DOHH2 (cell line): ENCODE measurements around the gene KLHL40.
A peak's percentile ranks its signal among the peaks of the same experiment; 100 is the strongest.

Experiments
- H3F3A ChIP-seq: fragments of 200-600 bp; sonication (generic), shearing (Covaris generic); 2 replicates; pipeline ENCODE4 v1.6.0; 2016; ENCODE audit warnings: antibody characterized with exemption, mild to moderate bottlenecking; ENCODE audit not compliant: control insufficient read depth, insufficient read depth
- H3K27ac ChIP-seq: fragments of 200-600 bp; sonication (generic); 2 replicates; pipeline ENCODE4 v1.5.1; 2014; ENCODE audit warnings: low read depth, mild to moderate bottlenecking, low read length, moderate library complexity
- H3K27me3 ChIP-seq: fragments of 200-600 bp; sonication (generic); 2 replicates; pipeline ENCODE4 v1.6.1; 2014; ENCODE audit warnings: mild to moderate bottlenecking, low read length, mixed read lengths; ENCODE audit not compliant: control insufficient read depth
- H3K36me3 ChIP-seq: fragments of 200-600 bp; sonication (generic); 2 replicates; pipeline ENCODE4 v1.6.1; 2014; ENCODE audit warnings: mild to moderate bottlenecking, low read length, moderate library complexity, mixed read lengths; ENCODE audit not compliant: control insufficient read depth
- H3K4me1 ChIP-seq: fragments of 200-600 bp; sonication (generic); 2 replicates; pipeline ENCODE4 v1.6.1; 2014; ENCODE audit warnings: mild to moderate bottlenecking, low read length, mixed read lengths; ENCODE audit not compliant: control insufficient read depth
- H3K4me2 ChIP-seq: fragments of 200-600 bp; sonication (generic); 2 replicates; pipeline ENCODE4 v1.6.0; 2014; ENCODE audit warnings: mild to moderate bottlenecking, low read length, moderate library complexity
- H3K4me3 ChIP-seq: fragments of 200-600 bp; sonication (generic); 2 replicates; pipeline ENCODE4 v1.5.1; 2014; ENCODE audit warnings: mild to moderate bottlenecking, low read length, mixed read lengths
- H3K79me2 ChIP-seq: fragments of 200-600 bp; sonication (generic); 2 replicates; pipeline ENCODE4 v1.6.1; 2014; ENCODE audit warnings: mild to moderate bottlenecking, low read length, mixed read lengths; ENCODE audit not compliant: control insufficient read depth
- H3K9me2 ChIP-seq: fragments of 200-600 bp; sonication (generic); replicated peaks from 2 replicates; pipeline ENCODE4 v1.6.1; 2014; ENCODE audit warnings: mild to moderate bottlenecking, low read length, mixed read lengths; ENCODE audit not compliant: control insufficient read depth
- H3K9me3 ChIP-seq: fragments of 200-600 bp; sonication (generic); 2 replicates; pipeline ENCODE4 v1.6.1; 2014; ENCODE audit warnings: antibody characterized with exemption, low read length, mixed read lengths; ENCODE audit not compliant: control insufficient read depth, insufficient read depth
- H4K20me1 ChIP-seq: fragments of 200-600 bp; sonication (generic); 2 replicates; pipeline ENCODE4 v1.6.0; 2014; ENCODE audit warnings: low read depth, mild to moderate bottlenecking, antibody characterized with exemption, low read length, moderate library complexity; ENCODE audit not compliant: control insufficient read depth, insufficient read depth
- EZH2phosphoT487 ChIP-seq: fragments of 200-600 bp; sonication (generic); IDR thresholded peaks from 2 replicates; pipeline ENCODE4 v1.6.1; 2017; ENCODE audit warnings: borderline replicate concordance, mild to moderate bottlenecking, antibody characterized with exemption, low read length, moderate library complexity, mixed read lengths
- TF ChIP-seq, protein P1 (sequence below): fragments of 200-600 bp; sonication (generic); IDR thresholded peaks from one replicate; pipeline ENCODE4 v1.5.1; 2014; ENCODE audit warnings: antibody characterized with exemption, mild to moderate bottlenecking, low read depth, low read length; ENCODE audit not compliant: poor library complexity, severe bottlenecking

Gene KLHL40

DNA sequence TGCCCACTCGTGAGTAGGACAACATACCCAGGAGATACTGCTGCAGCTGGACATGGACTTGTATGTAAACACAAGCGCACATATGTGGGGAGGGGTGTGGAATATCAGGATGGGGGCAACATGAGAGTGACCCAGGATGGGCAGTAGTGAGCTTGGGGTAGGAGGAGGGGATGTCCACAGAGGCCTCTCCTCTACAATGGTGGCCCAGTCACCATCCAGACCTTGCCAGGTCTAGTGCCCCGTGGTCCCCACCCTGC, 32.1 kb upstream of the KLHL40 start:
- Histone ChIP-seq H3K27me3 (peaks cover 15% of the 10 kb centered on the region), H3K4me2 (0 out of 2 replicates have a peak overlapping the region, but pooled peaks have one; percentile 46), H3K4me3 (no peak overlapping the region)

DNA sequence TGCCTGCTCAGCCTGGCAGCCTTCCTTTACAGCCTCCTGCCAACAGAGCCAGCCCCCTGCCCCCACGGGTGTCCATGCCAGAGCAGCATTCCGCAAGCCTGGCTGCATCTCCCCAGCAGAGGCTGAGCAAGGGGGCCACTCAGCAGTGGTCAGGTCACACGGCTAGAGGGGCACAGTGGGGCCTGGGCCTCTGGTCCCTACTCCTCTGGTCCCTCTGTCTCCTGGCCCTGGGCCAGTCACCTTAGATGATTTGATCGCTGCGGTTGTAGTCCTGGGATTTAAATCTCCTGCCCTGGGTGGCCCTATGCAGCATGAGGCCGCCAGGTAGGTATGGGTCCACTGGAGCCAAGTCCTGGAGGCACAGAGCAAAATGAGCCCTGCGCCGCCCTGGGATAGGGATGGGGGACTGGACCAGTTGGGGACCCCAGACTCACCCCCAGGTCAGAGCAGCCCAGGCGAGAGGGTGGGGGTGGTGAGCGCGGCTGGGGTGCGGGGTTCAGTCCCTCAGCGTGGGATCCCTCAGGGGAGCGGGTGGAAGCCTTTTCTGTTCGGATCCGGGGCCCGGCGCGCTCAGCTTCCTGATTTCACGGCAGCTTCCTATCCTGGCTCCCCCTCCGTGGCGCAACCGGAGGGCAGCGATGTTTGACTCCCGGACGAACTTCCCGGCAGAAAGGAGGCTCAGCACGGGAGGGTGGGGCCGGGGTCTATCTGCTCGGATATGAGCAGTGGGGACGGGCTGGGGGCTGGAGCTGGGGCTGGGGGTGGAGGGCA, 31.6 kb upstream of the KLHL40 start, which contains the start of gene ZBTB47:
ZBTB47 (plus strand) TSS at position 138 of the 771 bp plus-strand sequence. CDS start 4,659 bp downstream, outside the sequence.
- Histone ChIP-seq H4K20me1 (no peaks in the 10 kb centered on the region), H3K9me3 (no peaks in the 10 kb centered on the region), H3K4me1 (peaks cover 13% of the 10 kb centered on the region), H3K9me2 (no peaks in the 10 kb centered on the region), H3K4me2 (peak within 1 kb of the TSS; percentile 46), H3K36me3 (peaks cover 5% of the 10 kb centered on the region), H3K27ac (no peak within 1 kb of the TSS), H3K27me3 (peaks cover 15% of the 10 kb centered on the region), H3K79me2 (no peaks in the 10 kb centered on the region), H3F3A (peaks cover under 1% of the 10 kb centered on the region; the same call in 1 of the 2 replicates), H3K4me3 (peak within 1 kb of the TSS; percentile 28; the same call in 1 of the 2 replicates)
- TF ChIP-seq, protein P1, sequence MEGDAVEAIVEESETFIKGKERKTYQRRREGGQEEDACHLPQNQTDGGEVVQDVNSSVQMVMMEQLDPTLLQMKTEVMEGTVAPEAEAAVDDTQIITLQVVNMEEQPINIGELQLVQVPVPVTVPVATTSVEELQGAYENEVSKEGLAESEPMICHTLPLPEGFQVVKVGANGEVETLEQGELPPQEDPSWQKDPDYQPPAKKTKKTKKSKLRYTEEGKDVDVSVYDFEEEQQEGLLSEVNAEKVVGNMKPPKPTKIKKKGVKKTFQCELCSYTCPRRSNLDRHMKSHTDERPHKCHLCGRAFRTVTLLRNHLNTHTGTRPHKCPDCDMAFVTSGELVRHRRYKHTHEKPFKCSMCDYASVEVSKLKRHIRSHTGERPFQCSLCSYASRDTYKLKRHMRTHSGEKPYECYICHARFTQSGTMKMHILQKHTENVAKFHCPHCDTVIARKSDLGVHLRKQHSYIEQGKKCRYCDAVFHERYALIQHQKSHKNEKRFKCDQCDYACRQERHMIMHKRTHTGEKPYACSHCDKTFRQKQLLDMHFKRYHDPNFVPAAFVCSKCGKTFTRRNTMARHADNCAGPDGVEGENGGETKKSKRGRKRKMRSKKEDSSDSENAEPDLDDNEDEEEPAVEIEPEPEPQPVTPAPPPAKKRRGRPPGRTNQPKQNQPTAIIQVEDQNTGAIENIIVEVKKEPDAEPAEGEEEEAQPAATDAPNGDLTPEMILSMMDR = no peak
- no peak for TF ChIP-seq EZH2phosphoT487

More for the DNA sequence above, 32.1 kb upstream of the KLHL40 start:
- Histone ChIP-seq H3K27ac (no peak overlapping the region), H3K36me3 (peaks cover 7% of the 10 kb centered on the region), H3K4me1 (peaks cover 13% of the 10 kb centered on the region), H3K79me2 (no peaks in the 10 kb centered on the region), H3K9me2 (no peaks in the 10 kb centered on the region), H4K20me1 (no peaks in the 10 kb centered on the region), H3F3A (peaks cover 4% of the 10 kb centered on the region; the same call in 1 of the 2 replicates), H3K9me3 (no peaks in the 10 kb centered on the region)
- TF ChIP-seq EZH2phosphoT487 = no peak
- TF ChIP-seq, protein P1 = no peak

DNA sequence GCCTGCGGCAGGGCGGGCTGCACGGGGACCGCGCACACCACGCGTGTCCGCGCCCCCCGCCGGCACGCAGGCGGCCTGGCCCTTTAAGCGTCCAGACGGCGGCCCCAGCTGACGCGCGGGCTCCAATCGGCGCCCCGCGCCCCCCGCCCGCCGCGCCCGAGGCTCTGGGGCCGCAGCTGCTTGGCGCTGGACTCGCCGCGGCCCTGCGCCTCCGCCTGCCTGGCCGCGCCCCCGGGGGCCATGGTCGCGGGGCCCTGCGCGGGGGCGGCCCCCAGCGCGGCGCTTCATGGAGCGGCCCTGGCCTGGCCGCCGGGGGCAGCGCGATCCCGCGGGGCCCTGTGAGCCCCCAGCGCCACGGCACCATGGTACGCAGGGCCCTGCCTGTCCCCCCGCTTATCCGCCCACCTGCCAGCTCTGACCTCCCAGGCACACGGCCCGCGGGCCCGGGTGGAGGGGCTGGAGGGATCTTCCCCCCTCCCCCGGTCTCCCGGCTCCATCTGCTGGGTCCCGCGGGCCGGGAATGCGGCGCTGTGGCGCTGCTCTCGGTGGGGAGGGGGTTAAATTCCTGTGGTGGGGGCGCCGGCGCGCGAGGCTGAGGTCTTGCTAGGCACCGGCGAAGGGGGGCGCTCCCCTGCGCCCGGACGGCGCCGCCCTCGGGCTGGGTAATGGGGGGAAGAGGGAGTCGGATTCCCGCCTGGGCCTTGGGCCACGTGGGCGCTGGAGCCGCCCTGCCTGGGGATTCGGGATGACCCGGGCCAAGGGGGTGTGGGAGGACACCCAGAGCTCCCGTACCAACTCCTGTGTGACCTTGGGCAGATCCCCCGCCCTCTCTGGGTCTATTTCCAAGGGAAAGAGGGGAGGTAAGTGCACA, 30.8 kb upstream of the KLHL40 start:
- no peaks in the 10 kb centered on the region for H3F3A ChIP-seq
- H3K4me3 ChIP-seq = peak overlapping the region; percentile 28; the same call in 1 of the 2 replicates
- peaks cover 13% of the 10 kb centered on the region for H3K4me1 ChIP-seq
- no peak overlapping the region for H3K27ac ChIP-seq
- TF ChIP-seq EZH2phosphoT487 = no peak
- TF ChIP-seq, protein P1 = peak; percentile 28
- peak overlapping the region; percentile 46 for H3K4me2 ChIP-seq
- no peaks in the 10 kb centered on the region for H3K9me3 ChIP-seq
- H3K36me3 ChIP-seq = no peaks in the 10 kb centered on the region
- H3K27me3 ChIP-seq = peaks cover 15% of the 10 kb centered on the region
- no peaks in the 10 kb centered on the region for H4K20me1 ChIP-seq
- H3K9me2 ChIP-seq = no peaks in the 10 kb centered on the region
- H3K79me2 ChIP-seq = no peaks in the 10 kb centered on the region
